ENCODE data around the gene WNT3.

DNA sequence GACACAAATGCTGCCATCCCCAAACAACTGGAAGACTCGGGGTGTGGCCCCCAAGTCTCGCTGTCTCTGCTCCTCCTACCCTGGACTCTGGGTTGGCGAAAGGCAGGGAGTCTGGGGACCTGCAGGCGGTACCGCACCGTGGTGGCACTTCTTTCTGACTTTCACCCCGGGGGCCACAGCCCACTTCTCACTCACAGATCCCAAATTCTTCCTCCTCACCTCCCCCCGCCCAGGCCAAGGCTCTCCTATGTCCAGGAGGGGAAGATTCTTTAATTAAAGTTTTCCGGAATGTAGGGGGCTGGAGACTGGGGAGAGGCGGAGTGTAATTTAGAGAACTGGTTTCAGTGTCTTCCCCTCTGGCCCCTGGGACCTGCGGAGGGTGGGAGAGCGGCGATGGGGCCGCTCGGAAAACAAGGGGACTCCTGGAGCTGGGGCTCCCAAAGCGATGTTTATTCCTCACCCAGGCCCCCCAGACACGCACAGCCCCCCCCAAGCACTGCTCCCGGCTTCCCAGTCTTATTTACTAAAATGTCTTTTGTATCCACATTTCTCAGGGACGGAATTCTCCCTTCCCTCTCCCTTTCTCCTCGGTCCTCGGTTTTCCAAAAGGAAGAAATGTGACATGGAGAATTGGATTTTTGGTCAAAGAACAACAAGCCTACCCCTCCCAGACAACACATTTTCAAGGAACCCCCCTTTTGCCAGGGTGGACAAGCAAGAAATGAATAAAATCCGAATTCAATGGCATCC lies 1.2 kb downstream of the WNT3 start:
- TF ChIP-seq, protein P1, sequence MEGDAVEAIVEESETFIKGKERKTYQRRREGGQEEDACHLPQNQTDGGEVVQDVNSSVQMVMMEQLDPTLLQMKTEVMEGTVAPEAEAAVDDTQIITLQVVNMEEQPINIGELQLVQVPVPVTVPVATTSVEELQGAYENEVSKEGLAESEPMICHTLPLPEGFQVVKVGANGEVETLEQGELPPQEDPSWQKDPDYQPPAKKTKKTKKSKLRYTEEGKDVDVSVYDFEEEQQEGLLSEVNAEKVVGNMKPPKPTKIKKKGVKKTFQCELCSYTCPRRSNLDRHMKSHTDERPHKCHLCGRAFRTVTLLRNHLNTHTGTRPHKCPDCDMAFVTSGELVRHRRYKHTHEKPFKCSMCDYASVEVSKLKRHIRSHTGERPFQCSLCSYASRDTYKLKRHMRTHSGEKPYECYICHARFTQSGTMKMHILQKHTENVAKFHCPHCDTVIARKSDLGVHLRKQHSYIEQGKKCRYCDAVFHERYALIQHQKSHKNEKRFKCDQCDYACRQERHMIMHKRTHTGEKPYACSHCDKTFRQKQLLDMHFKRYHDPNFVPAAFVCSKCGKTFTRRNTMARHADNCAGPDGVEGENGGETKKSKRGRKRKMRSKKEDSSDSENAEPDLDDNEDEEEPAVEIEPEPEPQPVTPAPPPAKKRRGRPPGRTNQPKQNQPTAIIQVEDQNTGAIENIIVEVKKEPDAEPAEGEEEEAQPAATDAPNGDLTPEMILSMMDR (IDR thresholded peaks at IDR 0.05), result no peak
- no peak for TF ChIP-seq ZFX (IDR thresholded peaks at IDR 0.05; ENCODE audit: borderline replicate concordance)

All from 22Rv1 (cell line).